HG03457 (cell line): ENCODE measurements around the gene SUMF2.
"Not testable (repeated sequence)": the region's sequence is repeated elsewhere in the genome, so short reads cannot be mapped to it uniquely, and the experiment has no call there.

Source experiments
- ATAC-seq: cut with Tn5 transposase; IDR thresholded peaks from one replicate; pipeline ENCODE4 v1.9.1; 2021; ENCODE audit warnings: moderate number of reproducible peaks; ENCODE audit not compliant: unreplicated experiment

The SUMF2 gene

DNA sequence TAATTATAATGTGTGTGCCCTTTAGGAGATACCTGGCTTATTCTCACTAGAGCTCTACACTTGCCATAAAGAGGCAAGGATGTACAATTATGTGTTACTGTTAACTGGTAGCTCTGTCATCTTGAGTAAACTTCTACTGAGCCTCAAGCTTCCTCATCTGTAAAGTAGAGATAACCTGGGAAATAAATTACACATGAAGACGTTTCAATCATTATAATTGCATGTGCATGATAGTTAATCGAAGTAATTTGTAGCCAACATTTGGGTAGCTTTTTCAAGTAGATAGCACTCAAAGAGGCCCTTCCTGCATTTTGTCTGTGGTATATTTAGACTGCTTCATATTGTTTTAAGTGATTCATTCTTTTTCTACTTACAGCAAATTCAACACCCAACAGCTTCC, 10.1 kb upstream of the SUMF2 start:
- ATAC-seq: no peak

DNA sequence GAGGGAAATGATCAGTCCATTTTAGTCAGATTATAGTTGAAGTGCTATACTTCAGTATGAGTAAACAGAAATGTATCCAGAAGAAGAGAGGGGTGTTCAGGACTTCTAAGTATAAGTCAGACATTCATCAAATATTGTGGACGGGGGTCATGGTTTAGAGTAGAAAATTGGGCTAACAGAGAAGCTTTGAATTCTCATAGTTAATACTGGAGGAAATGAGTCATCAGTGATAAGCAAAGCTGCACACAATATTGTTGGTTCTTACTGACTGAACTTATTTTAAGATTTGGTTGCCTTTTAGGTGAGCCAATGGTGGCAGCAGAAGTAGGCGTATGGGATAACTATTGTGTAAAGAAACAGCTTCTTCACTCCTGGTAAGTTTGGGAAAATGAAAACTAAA, 1.7 kb upstream of the SUMF2 start:
- ATAC-seq: no peak

DNA sequence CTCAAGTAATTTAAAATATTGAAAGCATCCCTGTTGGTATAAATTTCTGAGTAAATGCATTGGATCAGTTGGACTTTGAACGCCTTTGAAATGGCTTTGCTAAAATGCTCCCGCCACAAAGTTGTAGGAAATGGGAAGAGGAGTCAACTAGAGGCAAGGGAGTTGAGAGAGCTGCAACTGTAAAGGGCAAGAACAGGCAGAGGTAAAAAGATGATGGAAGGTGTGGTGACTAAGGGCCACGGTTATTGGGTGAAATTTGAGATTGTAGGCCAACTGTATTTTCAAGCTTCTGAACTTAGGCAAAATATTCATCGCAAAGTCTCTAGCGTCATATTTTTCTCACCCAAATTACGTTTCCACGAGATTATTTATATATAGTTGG, 595 bp upstream of the SUMF2 start:
- no peak for ATAC-seq

DNA sequence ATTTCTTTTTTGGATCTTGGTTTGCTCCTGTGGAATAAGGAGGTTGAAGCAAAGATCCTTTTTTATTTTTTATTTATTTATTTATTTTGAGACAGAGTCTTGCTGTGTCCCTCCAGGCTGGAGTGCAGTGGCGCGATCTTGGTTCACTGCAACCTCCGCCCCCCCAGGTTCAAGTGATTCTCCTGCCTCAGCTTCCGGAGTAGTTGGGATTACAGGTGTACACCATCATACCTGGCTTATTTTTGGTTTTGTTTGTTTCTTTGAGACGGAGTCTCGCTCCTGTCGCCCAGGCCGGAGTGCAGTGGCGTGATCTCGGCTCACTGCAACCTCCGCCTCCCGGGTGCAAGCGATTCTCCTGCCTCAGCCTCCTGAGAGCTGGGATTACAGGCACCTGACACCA, 2.3 kb downstream of the SUMF2 start:
- ATAC-seq: not testable (repeated sequence)

DNA sequence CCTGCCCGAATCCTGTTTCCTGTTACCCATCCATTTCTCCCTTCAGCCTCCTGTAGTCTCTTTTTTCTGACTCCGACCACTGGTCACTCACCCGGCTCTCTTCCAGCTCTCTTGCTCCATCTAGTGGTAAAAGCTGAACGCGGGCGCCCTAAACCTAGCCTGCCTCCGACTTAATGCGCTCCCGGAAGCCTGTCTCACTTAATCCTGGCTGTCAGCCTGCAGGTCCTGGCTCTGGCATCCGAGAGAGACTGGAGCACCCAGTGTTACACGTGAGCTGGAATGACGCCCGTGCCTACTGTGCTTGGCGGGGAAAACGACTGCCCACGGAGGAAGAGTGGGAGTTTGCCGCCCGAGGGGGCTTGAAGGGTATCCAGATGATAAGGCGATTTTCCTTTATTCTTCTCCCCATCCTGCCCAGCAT, 10.3 kb downstream of the SUMF2 start:
- peak; percentile 57 for ATAC-seq

DNA sequence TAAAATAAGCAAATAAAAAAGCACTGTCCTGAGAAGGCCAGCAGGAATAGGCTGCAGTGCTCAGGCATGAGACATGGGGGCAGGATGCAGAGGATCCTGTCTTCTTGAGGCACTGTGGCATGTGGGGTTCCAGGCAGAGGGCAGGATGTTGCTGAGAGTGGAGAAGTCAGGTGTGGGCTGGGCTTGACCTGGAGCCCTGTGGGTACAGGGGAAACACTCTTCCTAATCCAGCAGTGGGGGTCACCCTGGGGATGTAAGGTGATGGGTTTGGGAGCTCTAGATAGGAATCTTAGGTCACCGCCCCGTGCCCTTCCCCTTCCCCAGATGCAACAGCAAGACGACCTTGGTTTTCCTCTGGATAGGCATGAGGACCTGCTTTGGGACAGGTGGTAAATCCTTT, 13.6 kb downstream of the SUMF2 start:
- no peak for ATAC-seq

DNA sequence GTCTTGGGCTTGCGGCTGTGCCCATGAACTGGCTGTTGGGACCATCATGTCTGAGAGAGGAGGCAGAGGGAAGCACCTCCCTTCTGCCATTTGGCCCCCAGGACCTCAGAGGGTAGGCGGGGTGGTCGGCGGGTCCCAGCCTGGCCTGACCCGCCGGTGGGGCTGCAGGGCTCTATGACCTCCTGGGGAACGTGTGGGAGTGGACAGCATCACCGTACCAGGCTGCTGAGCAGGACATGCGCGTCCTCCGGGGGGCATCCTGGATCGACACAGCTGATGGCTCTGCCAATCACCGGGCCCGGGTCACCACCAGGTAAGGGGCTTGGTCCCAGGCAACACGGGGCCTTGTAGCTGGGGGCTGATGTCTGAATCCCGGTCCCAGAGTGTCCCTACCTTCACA, 14.1 kb downstream of the SUMF2 start:
- no peak for ATAC-seq

DNA sequence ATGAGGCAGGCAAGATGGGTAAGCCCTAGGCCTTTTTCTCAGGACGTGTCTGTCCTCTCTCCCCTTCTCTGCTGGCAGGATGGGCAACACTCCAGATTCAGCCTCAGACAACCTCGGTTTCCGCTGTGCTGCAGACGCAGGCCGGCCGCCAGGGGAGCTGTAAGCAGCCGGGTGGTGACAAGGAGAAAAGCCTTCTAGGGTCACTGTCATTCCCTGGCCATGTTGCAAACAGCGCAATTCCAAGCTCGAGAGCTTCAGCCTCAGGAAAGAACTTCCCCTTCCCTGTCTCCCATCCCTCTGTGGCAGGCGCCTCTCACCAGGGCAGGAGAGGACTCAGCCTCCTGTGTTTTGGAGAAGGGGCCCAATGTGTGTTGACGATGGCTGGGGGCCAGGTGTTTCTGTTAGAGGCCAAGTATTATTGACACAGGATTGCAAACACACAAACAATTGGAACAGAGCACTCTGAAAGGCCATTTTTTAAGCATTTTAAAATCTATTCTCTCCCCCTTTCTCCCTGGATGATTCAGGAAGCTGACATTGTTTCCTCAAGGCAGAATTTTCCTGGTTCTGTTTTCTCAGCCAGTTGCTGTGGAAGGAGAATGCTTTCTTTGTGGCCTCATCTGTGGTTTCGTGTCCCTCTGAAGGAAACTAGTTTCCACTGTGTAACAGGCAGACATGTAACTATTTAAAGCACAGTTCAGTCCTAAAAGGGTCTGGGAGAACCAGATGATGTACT, 15.5 kb downstream of the SUMF2 start:
- ATAC-seq: no peak

DNA sequence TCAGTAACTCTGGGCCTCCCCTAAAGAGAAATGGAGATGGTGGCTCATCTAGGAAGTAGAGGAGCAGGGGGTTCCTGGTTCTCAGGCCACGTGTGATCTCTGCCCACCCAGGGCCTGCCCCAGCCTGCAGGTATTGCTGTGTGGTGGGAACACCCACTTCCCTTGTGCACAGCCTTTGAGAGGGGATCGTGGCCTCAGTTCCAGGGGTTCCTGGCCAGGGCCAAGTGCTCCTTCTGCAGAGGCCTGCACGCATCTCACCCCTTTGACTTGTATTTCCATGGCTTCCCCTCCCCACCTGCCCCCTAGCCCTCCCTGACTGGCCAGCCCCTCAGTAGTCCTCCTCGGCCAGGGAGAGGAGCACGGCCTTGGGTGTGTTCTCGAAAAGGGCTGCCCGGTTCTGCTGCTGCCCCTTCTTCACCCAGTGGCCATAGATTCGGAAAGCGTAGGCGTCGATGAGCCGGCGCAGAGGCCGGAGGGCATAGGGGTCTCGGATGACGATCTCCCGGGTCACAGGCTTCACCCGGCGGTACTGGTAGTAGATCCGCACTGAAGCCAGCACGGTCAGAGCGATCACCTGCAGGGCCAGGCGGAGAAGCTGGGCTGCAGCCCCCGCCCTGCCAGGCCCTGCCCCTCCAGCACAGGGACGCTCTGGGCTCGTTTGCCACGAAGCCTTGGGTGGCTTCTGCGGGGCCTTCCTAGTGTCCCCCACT, 16.8 kb downstream of the SUMF2 start:
- not testable (repeated sequence) for ATAC-seq

DNA sequence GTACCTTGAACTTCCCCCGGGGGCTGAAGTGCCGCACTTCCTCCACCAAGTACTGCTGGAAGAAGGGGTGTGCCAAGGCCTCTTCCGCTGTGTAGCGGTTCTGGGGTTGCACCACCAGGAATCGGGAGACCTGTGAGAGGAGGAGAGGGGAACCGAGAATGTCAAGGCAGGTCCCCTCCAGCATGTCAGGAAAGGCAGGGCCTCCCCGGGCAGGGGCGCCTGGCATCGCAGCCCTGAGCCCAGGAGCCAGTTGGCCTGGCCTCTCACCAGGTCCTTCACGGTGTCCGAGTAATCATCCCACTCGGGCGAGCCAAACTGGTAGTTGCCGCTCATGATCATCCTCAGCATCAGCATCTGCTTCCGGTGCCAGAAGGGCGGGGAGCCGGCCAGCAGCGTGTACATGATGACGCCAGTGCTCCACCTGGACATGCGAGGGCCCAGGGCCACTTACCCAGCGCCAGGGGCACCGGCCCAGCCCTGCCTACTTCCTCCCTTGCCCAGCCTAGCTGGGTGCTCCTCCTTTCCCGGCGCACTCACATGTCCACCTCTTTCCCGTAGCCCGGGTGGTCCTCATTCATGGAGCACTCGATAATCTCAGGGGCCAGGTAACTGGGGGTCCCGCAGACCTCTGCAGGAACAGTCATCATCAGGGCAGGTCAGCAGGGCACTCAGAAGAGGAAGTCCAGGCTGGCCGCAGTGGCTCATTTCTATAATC, 17.7 kb downstream of the SUMF2 start:
- no peak for ATAC-seq

DNA sequence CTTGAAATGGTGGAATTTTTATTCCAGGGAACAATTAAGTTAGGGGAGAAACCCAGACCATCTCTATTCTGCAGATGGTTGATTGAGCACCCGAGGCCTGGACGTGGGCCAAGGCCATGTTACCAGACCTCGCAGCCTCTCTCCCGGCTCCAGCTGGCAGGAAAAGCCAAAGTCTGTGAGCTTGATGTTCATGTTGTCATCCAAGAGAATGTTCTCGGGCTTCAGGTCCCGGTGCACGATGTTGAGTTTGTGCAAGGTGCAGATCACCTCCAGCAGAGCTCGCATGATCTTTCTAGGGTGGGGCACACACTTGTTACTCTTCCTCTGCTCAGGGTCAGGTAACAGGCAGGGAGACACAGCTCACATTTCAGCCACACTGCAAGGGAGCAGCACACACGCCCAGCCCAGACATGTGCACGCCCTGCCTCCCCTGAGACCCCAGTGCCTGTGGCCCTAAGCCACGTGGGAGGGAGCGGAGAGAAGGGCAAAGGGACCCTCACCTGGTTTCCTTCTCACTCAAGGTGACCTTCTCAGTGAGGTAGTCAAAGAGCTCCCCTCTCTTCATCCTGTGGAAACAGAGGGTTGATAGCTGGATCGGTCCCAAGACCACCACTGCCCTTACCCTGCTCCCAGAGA, 19.2 kb downstream of the SUMF2 start:
- ATAC-seq: no peak

DNA sequence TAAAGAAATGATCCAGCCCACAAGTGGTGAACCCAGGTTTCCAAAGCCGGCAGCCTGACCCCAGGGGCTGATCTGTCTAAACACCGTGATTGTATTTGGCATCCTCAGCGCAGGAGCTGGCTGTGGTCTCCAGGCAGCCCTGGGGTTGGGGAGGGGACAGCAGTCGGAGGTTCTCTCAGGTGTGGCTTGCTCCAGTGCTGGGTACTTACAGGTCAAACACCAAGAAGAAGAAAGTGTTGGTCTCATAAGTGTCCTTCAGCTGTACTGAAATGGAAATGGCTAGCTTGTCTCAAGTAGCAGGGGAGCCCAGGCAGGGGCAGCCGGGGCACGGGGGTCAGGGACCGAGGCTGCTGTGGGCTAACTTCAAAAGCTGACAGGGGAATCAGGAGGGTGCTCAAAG, 22.7 kb downstream of the SUMF2 start:
- ATAC-seq: no peak

DNA sequence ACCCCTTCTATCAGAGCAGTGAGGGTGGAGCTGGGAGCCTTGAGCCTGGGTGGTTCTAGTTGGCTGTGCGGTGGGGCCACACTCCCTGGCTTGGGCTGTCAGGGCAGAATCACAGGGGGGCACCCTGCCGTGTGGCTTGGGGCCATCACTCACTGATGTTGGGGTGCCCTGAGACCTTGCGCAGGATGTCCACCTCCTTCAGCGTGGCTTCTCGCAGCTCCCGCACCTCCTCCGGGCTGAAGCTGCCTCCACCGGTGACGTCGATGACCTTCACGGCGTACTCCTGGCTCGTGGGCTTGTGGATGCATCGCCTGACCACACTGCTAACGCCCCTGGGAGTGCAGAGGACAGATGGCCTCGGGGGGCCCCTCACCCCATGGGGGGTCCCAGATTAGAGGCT, 23.4 kb downstream of the SUMF2 start:
- no peak for ATAC-seq

DNA sequence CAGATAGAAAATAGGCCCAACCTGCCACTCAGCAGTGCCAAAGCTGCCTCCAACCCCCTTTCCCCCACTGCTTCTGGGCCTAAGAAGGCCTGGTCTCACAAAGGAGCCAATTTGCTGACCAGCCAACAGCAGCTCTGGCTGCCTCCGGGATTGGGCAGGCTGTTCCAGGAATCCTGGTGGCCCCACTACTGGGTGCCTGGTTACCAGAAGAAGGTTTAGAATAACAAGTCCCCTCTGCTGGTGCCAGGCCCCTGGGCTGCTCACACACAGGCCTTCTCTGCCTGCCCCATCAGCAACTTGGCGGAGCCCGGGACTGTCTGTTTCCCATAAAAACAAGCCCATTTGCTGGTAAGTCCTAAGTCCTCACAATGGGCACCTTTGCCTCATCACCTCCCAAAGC, 27.5 kb downstream of the SUMF2 start:
- no peak for ATAC-seq

DNA sequence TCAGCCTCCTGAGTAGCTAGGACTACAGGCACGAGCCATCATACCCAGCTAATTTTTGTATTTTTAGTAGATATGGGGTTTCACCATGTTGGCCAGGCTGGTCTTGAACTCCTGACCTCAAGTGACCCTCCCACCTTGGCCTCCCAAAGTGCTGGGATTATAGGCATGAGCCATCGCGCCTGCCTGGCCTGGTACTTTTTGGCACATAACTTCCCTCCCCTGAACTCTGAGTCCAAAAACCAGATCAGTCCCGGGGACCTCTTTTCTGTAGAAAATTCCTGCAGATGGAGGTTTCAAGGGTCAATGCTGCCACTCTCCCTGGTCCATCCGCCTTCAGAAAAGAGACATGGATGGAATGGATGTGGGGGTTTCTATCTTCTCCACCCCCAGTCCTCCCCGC, 28.3 kb downstream of the SUMF2 start:
- ATAC-seq: not testable (repeated sequence)

DNA sequence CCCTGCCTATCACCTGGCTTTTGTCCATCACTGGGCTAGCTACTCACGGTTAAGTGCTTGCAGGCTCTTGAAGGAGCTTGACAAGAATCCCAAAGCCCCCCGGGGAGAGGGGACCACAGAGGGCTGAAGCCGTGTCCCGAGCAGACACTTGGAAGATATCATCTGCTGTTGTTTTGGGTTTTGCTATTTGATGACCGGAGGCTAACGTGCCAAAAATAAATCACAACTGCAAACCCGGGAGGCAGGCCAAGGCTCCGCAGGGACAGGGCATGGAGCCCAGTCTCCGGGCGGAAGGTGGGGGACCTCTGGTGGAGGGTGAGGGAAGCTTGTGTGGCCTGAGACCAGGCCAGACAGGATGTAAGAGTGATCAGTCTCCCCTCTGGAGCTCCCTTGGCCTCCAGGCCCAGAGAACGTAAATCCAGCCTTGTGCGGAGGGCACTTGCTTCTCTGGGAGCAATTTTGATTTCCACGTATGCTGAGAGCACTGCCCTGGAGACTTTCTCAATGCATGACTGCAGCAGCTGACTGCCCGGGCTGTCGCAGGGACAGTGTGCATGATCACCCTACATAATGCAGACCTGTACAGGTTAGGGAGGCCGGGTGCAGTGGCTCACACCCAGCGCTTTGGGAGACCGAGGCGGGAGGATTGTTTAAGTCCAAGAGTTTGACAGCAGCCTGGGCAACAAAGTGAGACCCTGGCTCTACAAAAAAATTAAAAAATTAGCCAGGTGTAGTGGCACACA, 28.9 kb downstream of the SUMF2 start, which contains the start of gene PHKG1:
Gene PHKG1, minus strand, starts transcription at position 164 of the 743 bp plus-strand sequence. CDS start 4,011 bp downstream, outside the sequence.
- ATAC-seq: no peak

DNA sequence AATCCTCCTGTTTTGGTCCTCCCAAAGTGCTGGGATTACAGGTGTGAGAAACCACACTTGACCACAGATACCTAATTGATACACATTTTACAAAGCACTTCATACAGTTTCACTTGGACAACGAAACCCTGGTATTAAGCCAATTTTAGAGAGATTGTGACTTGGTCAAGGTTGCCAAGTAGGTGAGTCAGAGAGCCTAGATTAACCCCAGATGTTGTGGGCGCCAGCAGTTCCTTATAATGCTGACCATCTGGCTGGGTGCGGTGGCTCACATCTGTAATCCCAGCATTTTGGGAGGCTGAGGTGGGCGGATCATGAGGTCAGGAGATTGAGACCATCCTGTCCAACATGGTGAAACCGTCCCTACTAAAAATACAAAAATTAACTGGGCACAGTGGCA, 33.6 kb downstream of the SUMF2 start:
- no peak for ATAC-seq

DNA sequence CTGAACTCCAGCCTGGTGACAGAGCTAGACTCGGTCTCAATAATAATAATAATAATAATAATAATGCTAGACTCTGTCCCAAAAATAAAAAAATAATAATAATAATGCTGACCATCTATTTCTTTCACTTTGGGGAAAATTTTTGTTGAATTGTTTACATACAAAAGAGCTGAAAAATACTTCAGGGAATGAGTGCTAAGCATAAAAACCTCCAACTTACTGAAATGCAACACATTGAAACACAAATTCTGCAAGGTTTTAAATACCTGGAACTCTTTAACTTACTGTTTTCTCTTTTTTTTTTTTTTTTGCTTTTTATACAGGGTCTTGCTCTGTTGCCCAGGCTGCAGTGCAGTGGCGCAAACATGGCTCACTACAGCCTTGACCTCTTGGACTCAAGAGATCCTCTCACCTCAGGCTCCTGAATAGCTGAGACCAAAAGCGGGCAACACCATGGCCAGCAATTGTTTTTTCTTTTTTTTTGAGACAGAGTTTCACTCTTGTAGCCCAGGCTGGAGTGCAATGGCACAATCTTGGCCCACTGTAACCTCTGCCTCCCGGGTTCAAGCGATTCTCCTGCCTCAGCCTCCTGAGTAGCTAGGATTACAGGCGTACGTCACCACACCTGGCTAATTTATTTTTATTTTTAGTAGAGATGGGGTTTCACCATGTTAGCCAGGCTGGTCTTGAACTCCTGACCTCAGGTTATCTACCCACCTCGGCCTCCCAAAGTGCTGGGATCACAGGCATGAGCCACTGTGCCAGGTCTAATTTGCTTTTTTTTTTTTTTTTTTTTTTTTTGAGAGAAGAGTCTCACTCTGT, 34.3 kb downstream of the SUMF2 start:
- ATAC-seq: not testable (repeated sequence)

DNA sequence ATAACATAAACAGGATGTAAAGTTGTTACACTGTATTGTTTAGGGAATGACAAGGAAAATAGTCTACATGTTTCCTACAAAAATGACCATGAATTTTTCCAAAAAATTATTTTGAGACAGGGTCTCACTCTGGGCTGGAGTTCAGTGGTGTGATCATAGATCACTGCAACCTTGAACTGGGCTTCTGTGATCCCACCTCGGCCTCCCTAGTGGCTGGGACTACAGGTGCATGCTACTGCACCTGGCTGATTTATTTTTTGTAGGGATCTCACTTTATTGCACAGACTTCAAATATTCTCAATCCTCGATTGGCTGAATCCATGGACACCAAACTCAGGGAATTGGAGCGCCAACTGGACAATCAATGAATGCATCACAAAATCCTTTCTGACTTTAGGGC, 35.6 kb downstream of the SUMF2 start:
- no peak for ATAC-seq

DNA sequence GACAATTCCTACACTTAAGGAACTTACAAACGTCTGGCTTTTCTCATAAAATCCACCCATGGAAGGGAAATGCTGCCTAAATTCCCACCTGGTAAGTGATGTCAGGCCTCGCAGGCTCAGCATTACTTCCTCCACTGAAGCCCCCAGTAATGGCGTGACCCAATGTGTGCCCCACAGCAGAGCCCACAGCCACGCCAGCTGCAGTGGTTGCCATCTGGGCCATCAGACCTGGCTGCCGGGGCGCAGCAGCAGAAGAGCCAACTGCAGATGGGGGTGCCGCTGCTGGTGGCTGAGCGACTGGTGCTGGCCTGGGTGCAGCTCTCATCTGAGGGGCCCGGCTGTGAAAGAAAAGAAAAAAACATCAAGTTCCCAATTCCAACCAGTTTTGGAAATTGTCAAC, 40.1 kb downstream of the SUMF2 start:
- not testable (repeated sequence) for ATAC-seq
